ENCODE measurements around the gene MED13. TPM values are rescaled to one million over a fixed set of nuclear protein-coding genes. Genes with fewer than 3 reads are reported as not detected.

MED13 gene
- polyA plus RNA-seq, 1 of the 3 experiments (the other 2 are of a cell fraction), result 6.3 TPM

GRCh38 chr17:61904094-61904710, 160.9 kb downstream of the MED13 start:
- 97% methylated on average over 5 of the region's 5 CpGs for WGBS (ENCODE audit: low lambda C conversion rate)
- no peak overlapping the region for H3K9ac ChIP-seq
- no peaks in the 10 kb centered on the region for H3K79me2 ChIP-seq (ENCODE audit: insufficient read depth)
- H3F3A ChIP-seq (replicated peaks; ENCODE audit: insufficient read depth), result peaks cover 3% of the 10 kb centered on the region
- H3K27me3 ChIP-seq (ENCODE audit: insufficient read depth), result no peaks in the 10 kb centered on the region
- H2AFZ ChIP-seq (ENCODE audit: low read depth), result no peak overlapping the region
- H3K4me3 ChIP-seq (ENCODE audit: low read depth in 2 of 2, low read length in 1 of 2), result no peak overlapping the region
- H4K20me1 ChIP-seq (ENCODE audit: insufficient read depth), result no peaks in the 10 kb centered on the region
- CTCF ChIA-PET, result interaction anchor here (1.2 kb wide), 1 partner anchor 206 kb away, joined by 5 read pairs; no protein-coding TSS in a partner anchor
- H3K36me3 ChIP-seq (replicated peaks in 1 of 2; ENCODE audit: control insufficient read depth in 1 of 2, insufficient read depth in 2 of 2, low read length in 1 of 2), result peaks cover 46 to 65% of the 10 kb centered on the region in 2 experiments
- H3K9me2 ChIP-seq, result no peaks in the 10 kb centered on the region
- H3K4me1 ChIP-seq (ENCODE audit: control insufficient read depth in 1 of 2, insufficient read depth in 2 of 2, low read depth in 1 of 2, low read length in 1 of 2), result no peaks in the 10 kb centered on the region
- no peak for DNase-seq
- POLR2A ChIA-PET, result no interaction called here
- no peak overlapping the region for H3K4me2 ChIP-seq
- H3K27ac ChIP-seq (ENCODE audit: low read depth in 2 of 2, low read length in 1 of 2), result no peak overlapping the region
- H3K9me3 ChIP-seq, result no peaks in the 10 kb centered on the region
- TF ChIP-seq EZH2phosphoT487 (IDR thresholded peaks at IDR 0.05; ENCODE audit: borderline replicate concordance, low read depth), result no peak
- no peak for TF ChIP-seq MEF2A (IDR thresholded peaks at IDR 0.05; ENCODE audit: borderline replicate concordance, low read depth)
- TF ChIP-seq MXI1 (IDR thresholded peaks at IDR 0.05; ENCODE audit: low read depth, low read length), result no peak
- no peak for TF ChIP-seq CHD2 (IDR thresholded peaks at IDR 0.05; ENCODE audit: low read length, partially characterized antibody)
- no peak for TF ChIP-seq GATA2 (CRISPR knock-in tag; IDR thresholded peaks at IDR 0.05)
- TF ChIP-seq IRF3 (IDR thresholded peaks at IDR 0.05; ENCODE audit: low read depth, low read length), result no peak
- no peak for TF ChIP-seq CTCF (IDR thresholded peaks at IDR 0.05)
- TF ChIP-seq REST (IDR thresholded peaks at IDR 0.05; ENCODE audit: low read depth, low read length), result no peak
- TF ChIP-seq RAD21 (IDR thresholded peaks at IDR 0.05; ENCODE audit: low read length), result no peak
- TF ChIP-seq POLR2AphosphoS5 (IDR thresholded peaks at IDR 0.05; ENCODE audit: low read depth, low read length), result no peak
- no peak for TF ChIP-seq MAX (IDR thresholded peaks at IDR 0.05; ENCODE audit: low read depth)
- no peak for TF ChIP-seq USF2 (IDR thresholded peaks at IDR 0.05; ENCODE audit: borderline replicate concordance, low read depth, low read length)
- TF ChIP-seq NRF1 (IDR thresholded peaks at IDR 0.05; ENCODE audit: low read depth, low read length), result no peak
- no peak for TF ChIP-seq ELF1 (IDR thresholded peaks at IDR 0.05)
- no peak for TF ChIP-seq EP300 (IDR thresholded peaks at IDR 0.05; ENCODE audit: borderline replicate concordance in 1 of 2, low read depth in 1 of 2, low read length in 1 of 2)
- no peak for TF ChIP-seq SMC3 (IDR thresholded peaks at IDR 0.05; ENCODE audit: low read depth, low read length)
- no peak for TF ChIP-seq TEAD4 (IDR thresholded peaks at IDR 0.05; ENCODE audit: borderline replicate concordance, insufficient read depth)

Data from SK-N-SH (cell line).